A673 (cell line): ENCODE data around the gene NGEF. TPM values are rescaled to one million over a fixed set of nuclear protein-coding genes. Genes with fewer than 3 reads are reported as not detected.

ENCODE experiments used
- BruUV-seq: library from RNA; stranded (reverse); fragments of 400-500 nt; replicated peaks from 2 replicates; lab custom pipeline; 2021; lab: Mats Ljungman, UMichigan
- CTCF ChIA-PET: fragments of 300-600 bp; sonication (Branson Sonifier 250); formaldehyde crosslinking; loops from one replicate; lab custom pipeline; 2022; ENCODE audit warnings: antibody characterized with exemption; lab: Charles Lee
- POLR2A ChIA-PET: fragments of 300-600 bp; sonication (Branson Sonifier 250); formaldehyde crosslinking; loops from one replicate; lab custom pipeline; 2022; ENCODE audit warnings: antibody characterized with exemption; ENCODE audit not compliant: low non-redundant PET; lab: Charles Lee
- DNase-seq: peaks from one replicate; pipeline ENCODE4 v3.0.0-alpha.2; 2015; ENCODE audit warnings: low spot score
- H3K27ac ChIP-seq: fragments of 200-600 bp; sonication (generic); 2 replicates; pipeline ENCODE4 v1.5.1; 2016; ENCODE audit warnings: mixed run types, low read depth, mild to moderate bottlenecking, mixed read lengths, antibody characterized with exemption, low read length; ENCODE audit not compliant: poor library complexity, severe bottlenecking
- H3K27me3 ChIP-seq: fragments of 200-600 bp; sonication (generic); replicated peaks from 2 replicates; pipeline ENCODE4 v1.6.1; 2017; ENCODE audit warnings: mixed run types, low read depth, mild to moderate bottlenecking, mixed read lengths, antibody characterized with exemption, low read length; ENCODE audit not compliant: insufficient read depth, poor library complexity
- H3K36me3 ChIP-seq: fragments of 200-600 bp; sonication (generic); 2 replicates; pipeline ENCODE4 v1.6.1; 2016; ENCODE audit warnings: mixed run types, mild to moderate bottlenecking, mixed read lengths, antibody characterized with exemption, low read length; ENCODE audit not compliant: insufficient read depth, poor library complexity, severe bottlenecking
- H3K4me1 ChIP-seq: fragments of 200-600 bp; sonication (generic); 2 replicates; pipeline ENCODE4 v1.6.1; 2017; ENCODE audit warnings: mixed run types, mild to moderate bottlenecking, mixed read lengths, antibody characterized with exemption, low read length; ENCODE audit not compliant: insufficient read depth, poor library complexity, severe bottlenecking
- H3K4me3 ChIP-seq: fragments of 200-600 bp; sonication (generic); 2 replicates; pipeline ENCODE4 v1.5.1; 2016; ENCODE audit warnings: low read depth, mixed run types, mild to moderate bottlenecking, mixed read lengths, low read length; ENCODE audit not compliant: poor library complexity, severe bottlenecking
- H3K9me3 ChIP-seq: fragments of 200-600 bp; sonication (generic); 2 replicates; pipeline ENCODE4 v1.6.1; 2016; ENCODE audit warnings: mixed run types, low read depth, mild to moderate bottlenecking, mixed read lengths, antibody characterized with exemption, low read length; ENCODE audit not compliant: poor library complexity, severe bottlenecking
- EZH2 ChIP-seq: fragments of 200-600 bp; sonication (generic); IDR thresholded peaks from 2 replicates; pipeline ENCODE4 v1.6.1; 2017; ENCODE audit warnings: borderline replicate concordance, low read depth, mild to moderate bottlenecking, mixed read lengths, antibody characterized with exemption, low read length; ENCODE audit not compliant: poor library complexity, severe bottlenecking
- intact Hi-C: fragments of 100-400 bp; cut with micrococcal nuclease; formaldehyde crosslinking; loops from one replicate; pipeline ENCODE4 v1.10.0; 2022; ENCODE audit not compliant: unreplicated experiment
- total RNA-seq: library from RNA; stranded (reverse); gene quantifications from 2 replicates; pipeline ENCODE4 v1.2.3, GENCODE V29; 2021
- TF ChIP-seq, protein P1 (sequence below): fragments of 300-800, 200-600 bp; sonication (generic); conservative IDR thresholded peaks from 2 replicates; pipeline ENCODE4 v1.5.1; 2017; ENCODE audit warnings: low read depth, mild to moderate bottlenecking, antibody characterized with exemption, low read length, moderate library complexity, mixed read lengths

NGEF gene
- total RNA-seq, 1 experiment from 2014 or later, result 0.69 TPM

DNA sequence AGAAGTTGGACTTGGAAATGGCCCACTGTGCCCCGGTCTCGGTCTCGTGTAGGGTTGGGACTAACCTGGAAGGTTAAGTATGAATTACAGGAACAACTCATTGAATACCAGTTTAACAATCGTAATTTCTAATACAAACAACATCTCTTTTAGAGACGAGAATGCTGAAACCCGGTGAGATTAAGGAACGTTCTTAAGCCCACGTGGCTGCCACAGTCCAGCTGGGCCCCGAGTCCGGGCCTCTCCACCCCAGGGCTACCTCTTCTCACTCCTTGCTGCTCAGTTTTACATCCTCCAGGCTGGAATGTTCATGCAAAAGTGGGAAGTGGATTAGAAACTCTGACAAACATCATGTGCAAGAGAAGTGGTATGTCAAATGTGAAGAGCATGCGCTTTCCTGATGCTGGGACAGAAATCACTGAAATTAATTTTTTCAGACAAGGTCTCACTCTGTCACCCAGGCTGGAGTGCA is 29.4 kb downstream of the NGEF start:
- no peaks in the 10 kb centered on the region for H3K36me3 ChIP-seq
- peaks cover 5% of the 10 kb centered on the region for H3K4me1 ChIP-seq
- BruUV-seq, result no TSS peak
- CTCF ChIA-PET, result no interaction called here
- H3K27ac ChIP-seq, result no peak overlapping the region
- TF ChIP-seq, protein P1, sequence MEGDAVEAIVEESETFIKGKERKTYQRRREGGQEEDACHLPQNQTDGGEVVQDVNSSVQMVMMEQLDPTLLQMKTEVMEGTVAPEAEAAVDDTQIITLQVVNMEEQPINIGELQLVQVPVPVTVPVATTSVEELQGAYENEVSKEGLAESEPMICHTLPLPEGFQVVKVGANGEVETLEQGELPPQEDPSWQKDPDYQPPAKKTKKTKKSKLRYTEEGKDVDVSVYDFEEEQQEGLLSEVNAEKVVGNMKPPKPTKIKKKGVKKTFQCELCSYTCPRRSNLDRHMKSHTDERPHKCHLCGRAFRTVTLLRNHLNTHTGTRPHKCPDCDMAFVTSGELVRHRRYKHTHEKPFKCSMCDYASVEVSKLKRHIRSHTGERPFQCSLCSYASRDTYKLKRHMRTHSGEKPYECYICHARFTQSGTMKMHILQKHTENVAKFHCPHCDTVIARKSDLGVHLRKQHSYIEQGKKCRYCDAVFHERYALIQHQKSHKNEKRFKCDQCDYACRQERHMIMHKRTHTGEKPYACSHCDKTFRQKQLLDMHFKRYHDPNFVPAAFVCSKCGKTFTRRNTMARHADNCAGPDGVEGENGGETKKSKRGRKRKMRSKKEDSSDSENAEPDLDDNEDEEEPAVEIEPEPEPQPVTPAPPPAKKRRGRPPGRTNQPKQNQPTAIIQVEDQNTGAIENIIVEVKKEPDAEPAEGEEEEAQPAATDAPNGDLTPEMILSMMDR, result no peak
- TF ChIP-seq EZH2, result no peak
- DNase-seq, result no peak
- no peaks in the 10 kb centered on the region for H3K9me3 ChIP-seq
- no peaks in the 10 kb centered on the region for H3K27me3 ChIP-seq
- POLR2A ChIA-PET, result no interaction called here
- intact Hi-C loops, result no loop called here
- H3K4me3 ChIP-seq, result no peak overlapping the region

GRCh38 chr2:232982926-232983668 is 30.0 kb downstream of the NGEF start:
- no peak for TF ChIP-seq EZH2
- TF ChIP-seq, protein P1, result peak; percentile 31; the same call in 1 of the 2 replicates
- no TSS peak for BruUV-seq
- CTCF ChIA-PET, result no interaction called here
- Histone ChIP-seq H3K27me3 (no peaks in the 10 kb centered on the region), H3K4me1 (peaks cover 3% of the 10 kb centered on the region), H3K27ac (no peak overlapping the region), H3K36me3 (no peaks in the 10 kb centered on the region), H3K9me3 (no peaks in the 10 kb centered on the region), H3K4me3 (no peak overlapping the region)
- intact Hi-C loops, result no loop called here
- POLR2A ChIA-PET, result no interaction called here
- no peak for DNase-seq

- BruUV-seq, result no TSS peak
- ChIA-PET POLR2A (no interaction called here), CTCF (no interaction called here)
- Histone ChIP-seq H3K36me3 (no peaks in the 10 kb centered on the region), H3K4me1 (no peaks in the 10 kb centered on the region), H3K27me3 (no peaks in the 10 kb centered on the region), H3K27ac (no peak overlapping the region), H3K4me3 (no peak overlapping the region), H3K9me3 (no peaks in the 10 kb centered on the region)
- no peak for TF ChIP-seq EZH2
- TF ChIP-seq, protein P1, result no peak
- DNase-seq, result no peak
- intact Hi-C loops, result no loop called here
Measured at GRCh38 chr2:232981767-232982360, 31.2 kb downstream of the NGEF start.
